GM12872 (cell line): ENCODE data around the gene NOD1.
A peak's percentile ranks its signal among the peaks of the same experiment; 100 is the strongest.

Experiments used
- CTCF ChIP-seq: IDR thresholded peaks from 3 replicates; pipeline ENCODE4 v1.5.1; 2011; ENCODE audit warnings: low read depth, mild to moderate bottlenecking, low read length, moderate library complexity; ENCODE audit not compliant: insufficient read depth

The NOD1 gene

DNA sequence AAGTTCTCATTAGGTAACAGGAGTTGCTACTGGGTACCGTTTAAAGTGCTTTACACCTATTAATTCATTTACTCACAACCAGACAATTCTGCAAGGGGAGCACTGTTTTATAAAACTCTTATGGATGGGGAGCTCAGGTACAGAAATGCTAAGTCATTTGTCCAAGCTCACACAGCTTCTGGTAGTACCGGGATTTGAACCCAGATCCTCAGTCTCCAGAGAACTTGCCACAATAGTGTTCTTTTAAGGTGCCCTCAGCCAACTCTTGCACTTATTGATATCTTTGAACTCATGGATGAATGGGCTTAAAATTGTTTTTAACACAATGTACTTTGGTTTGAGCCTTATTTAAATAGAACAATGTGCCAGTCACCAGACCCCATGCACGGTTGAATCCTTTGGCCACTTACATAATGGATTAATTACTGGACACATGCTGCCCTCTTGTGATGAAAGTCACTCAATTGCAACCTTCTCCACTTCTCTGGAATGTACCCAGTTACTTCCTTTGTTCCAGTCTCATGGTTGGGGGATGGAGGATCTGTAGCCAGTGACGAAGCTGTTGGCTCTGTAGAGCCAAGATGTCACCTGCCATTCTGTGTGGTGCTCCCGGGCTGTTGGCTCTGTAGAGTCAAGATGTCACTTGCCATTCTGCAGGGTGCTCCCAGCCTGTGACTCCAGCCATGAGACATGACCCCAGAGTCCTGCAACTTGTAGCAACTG, 65.6 kb downstream of the NOD1 start:
- peak; percentile 44; the same call in 2 of the 3 replicates for TF ChIP-seq CTCF

DNA sequence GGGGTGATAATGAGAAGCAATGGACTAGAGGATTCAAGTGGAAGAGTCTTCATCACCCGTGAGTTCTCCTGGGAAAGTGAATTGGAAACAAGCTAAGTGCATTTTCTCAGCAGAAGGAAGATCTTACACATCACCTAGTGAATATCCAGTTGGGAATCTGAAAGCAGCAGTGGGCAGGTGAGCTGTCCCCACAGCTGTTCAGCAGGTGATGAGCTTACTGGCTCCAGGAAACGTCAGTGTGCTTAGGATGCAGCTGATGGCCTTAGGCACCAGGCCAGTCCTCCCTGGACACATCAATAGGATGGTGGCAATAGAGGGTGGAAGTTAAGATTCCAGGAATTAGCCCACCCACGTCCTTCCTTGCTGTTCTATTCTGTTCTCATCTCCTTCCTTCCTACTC, 66.7 kb downstream of the NOD1 start:
- no peak for TF ChIP-seq CTCF

DNA sequence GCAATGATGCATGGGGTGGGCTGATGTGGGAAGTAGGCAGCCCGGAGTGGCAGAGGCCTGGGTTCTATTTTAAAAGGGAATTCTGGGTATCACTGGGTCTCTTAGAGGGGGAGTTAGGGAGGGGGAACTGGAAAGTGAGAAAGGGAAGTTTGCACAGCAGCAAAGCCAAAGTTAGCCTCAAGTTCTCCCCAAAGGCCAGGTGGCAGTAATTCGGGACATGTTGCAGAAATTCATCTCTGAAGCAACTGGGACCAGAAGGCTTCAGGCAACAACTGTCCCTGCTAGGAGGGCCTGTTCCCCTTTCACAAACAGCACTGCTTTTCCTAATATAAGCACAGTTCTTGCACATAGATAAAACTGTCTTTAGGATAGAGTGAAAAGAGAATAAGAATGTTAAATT, 67.4 kb downstream of the NOD1 start:
- no peak for TF ChIP-seq CTCF

- no peak for TF ChIP-seq CTCF
Measured at GRCh38 chr7:30406664-30407425, 71.7 kb downstream of the NOD1 start.

- no peak for TF ChIP-seq CTCF
Measured at GRCh38 chr7:30405179-30405578, 73.4 kb downstream of the NOD1 start.

- no peak for TF ChIP-seq CTCF
Measured at GRCh38 chr7:30403477-30403876, 75.1 kb downstream of the NOD1 start.

- TF ChIP-seq CTCF: no peak
Measured at GRCh38 chr7:30396389-30396788, 82.2 kb downstream of the NOD1 start.
